GM21528 (cell line): ENCODE results near the gene FXN.
"Not testable (repeated sequence)": the region's sequence is repeated elsewhere in the genome, so short reads cannot be mapped to it uniquely, and the experiment has no call there.

Experiments
- ATAC-seq: cut with Tn5 transposase; IDR thresholded peaks from one replicate; pipeline ENCODE4 v1.9.1; 2021; ENCODE audit warnings: mild to moderate bottlenecking, moderate library complexity; ENCODE audit not compliant: unreplicated experiment, low FRiP score

FXN gene

DNA sequence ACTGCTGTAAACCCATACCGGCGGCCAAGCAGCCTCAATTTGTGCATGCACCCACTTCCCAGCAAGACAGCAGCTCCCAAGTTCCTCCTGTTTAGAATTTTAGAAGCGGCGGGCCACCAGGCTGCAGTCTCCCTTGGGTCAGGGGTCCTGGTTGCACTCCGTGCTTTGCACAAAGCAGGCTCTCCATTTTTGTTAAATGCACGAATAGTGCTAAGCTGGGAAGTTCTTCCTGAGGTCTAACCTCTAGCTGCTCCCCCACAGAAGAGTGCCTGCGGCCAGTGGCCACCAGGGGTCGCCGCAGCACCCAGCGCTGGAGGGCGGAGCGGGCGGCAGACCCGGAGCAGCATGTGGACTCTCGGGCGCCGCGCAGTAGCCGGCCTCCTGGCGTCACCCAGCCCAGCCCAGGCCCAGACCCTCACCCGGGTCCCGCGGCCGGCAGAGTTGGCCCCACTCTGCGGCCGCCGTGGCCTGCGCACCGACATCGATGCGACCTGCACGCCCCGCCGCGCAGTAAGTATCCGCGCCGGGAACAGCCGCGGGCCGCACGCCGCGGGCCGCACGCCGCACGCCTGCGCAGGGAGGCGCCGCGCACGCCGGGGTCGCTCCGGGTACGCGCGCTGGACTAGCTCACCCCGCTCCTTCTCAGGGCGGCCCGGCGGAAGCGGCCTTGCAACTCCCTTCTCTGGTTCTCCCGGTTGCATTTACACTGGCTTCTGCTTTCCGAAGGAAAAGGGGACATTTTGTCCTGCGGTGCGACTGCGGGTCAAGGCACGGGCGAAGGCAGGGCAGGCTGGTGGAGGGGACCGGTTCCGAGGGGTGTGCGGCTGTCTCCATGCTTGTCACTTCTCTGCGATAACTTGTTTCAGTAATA, at the start of gene FXN:
TSS of gene FXN (plus strand) at position 315 of the 871 bp plus-strand sequence. CDS start at position 346, 31 bp downstream.
- peak; percentile 92 for ATAC-seq

DNA sequence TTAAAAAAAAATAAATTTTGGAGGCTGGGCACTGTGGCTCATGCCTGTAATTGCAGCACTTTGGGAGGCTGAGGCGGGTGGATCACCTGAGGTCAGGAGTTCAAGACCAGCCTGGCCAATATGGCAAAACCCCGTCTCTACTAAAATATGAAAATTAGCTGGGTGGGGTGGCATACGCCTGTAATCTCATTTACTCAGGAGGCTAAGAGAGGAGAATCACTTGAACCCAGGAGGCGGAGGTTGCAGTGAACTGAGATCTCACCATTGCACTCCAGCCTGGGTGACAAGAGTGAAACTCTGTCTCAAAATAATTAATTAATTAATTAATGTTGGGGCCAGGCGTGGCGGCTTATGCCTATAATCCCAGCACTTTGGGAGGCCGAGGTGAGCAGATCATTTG, 48.6 kb upstream of the FXN start:
- ATAC-seq: not testable (repeated sequence)

DNA sequence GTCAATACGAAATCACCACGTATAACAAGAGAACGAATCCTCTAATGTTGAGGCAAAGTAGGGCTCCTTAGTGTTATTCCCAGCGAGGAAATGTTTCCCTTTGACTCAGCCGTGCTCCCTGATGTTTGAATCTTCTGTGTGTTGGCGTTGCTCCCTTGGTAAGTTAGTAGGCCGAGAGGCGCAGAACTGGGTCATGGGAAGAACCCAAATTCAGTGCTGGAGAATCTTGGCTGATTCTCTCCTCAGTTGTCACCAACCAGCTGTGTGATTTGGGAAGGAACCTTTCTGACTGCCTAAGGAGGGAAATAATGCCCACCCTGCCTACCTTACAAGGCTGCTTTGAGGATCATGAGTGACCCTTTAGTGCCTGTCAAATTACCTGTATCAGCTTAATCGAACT, 44.1 kb upstream of the FXN start:
- no peak for ATAC-seq

DNA sequence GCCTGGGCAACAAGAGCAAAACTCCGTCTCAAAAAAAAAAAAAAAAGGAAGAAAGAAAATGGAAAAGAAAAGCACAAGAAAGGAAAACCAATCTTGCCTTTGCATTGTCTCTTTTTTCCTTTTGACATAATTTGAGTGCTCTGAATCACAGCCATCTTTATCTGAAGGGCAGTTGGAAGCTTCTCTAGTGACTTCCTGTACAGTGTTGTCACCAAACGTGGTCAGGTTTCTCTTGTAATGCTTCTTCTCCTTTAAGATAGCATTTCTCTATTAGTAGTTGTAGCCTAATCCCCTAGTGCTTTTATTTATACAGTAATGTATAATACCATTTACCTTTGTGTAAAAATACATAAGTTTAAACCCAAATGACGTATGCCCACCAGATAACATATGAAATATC, 39.8 kb upstream of the FXN start:
- ATAC-seq: no peak

DNA sequence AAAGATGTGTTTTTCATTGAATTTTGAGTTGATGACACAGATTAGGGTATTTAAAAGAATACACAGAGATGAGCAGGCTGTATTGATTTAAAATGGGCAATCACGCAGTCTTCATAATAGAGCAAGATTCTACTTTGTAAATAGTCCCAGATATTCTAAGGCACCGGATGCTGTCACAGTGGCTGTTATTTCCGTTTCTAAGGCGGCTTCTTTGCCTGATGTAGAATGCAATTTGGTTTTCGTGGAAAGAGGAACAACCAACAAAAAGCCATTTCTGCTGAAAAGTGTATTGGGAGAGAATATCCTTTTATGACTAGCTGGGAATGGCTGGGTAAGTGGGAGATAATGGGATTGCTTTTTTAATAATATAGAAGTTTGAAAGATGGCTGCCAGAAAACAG, 39.1 kb upstream of the FXN start:
- no peak for ATAC-seq

DNA sequence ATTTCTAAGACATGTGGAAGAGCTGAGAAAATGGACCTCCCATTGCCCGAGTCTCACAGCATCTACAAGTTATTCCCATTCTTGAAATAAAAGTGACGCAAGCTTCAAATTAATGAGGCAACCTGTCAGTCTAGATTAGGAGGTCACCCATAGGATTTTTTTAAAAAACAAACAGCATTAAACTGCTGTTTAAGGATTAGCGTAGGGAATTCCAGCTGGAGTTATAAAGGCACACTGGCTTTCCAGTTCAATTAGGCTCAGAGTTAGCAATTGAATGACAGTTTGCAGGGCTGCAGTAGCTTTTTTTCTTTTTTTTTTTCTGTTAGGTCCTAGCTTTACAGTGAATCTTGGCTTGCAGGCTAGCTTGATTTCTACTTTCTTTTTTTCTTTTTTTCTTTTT, 37.9 kb upstream of the FXN start:
- ATAC-seq: no peak

DNA sequence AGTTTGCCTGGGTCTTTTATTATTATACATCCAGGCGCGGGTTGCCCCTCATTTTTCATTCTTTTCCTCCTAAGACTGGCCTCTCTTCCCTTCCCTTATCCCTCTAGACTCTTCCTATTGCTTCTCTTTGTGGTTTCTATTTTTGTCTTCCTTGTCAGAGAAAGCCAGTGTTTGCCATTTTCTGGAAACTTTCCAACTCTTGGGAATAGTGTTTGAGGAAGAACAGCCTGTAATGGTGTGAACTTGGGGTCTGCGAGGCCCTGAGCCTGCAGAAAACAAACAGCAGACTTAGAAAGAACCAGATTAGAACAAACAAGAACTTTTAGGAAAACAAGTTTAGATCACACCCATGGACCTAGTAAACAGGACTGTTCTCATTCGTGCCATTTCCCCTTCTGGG, 37.2 kb upstream of the FXN start:
- no peak for ATAC-seq

DNA sequence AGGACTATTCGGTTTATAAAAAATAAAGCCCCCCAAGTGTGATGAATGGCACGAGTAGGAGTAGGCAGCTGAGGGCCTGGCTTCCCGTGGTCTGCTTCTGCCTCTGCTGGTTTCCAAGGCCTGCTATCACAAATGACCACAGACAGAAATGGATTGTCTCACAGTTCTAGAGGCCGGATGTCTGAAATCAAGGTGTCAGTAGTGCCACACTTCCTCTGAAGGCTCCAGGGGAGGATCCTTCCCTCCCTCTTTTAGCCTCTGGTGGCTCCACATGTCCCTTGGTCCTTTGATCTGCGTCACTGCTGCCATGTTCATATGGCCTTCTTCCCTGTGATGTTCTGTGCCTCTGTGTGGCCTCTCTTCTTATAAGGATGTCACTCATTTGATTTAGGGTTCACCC, 36.7 kb upstream of the FXN start:
- ATAC-seq: no peak

DNA sequence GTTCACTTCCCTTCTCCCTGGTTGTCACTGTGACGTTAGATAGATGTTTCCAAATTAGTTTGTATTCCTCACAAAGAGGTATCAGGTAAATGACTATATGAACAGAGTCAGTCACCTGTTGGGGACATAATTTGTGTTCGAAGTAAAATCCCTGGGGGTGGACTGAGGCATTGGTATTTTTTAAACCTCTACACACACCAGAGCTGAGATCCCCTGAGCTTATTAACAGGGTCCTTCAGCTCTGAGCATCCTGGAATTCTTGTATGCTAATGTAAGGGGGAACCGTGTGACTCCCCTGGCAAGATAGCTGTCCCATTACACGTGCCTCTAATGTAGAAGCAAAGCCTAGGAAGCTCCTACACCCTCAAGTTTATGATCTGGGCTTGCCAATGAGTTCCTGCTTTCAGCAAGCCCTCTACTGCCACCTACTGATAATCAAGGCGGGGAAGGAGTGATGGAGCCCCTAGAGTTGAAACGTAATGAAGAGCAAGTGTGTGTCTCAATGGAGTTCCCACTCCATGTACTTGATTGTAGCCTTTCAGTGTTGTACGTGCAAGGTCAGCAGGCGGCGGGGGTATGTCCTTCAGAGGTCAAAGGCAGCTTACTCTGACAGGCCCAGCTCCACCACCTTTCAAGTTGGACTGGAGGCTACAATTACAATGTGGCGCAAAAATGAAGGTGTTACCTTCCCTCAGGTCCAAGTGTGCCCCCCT, 36.0 kb upstream of the FXN start:
- ATAC-seq: peak; percentile 84

DNA sequence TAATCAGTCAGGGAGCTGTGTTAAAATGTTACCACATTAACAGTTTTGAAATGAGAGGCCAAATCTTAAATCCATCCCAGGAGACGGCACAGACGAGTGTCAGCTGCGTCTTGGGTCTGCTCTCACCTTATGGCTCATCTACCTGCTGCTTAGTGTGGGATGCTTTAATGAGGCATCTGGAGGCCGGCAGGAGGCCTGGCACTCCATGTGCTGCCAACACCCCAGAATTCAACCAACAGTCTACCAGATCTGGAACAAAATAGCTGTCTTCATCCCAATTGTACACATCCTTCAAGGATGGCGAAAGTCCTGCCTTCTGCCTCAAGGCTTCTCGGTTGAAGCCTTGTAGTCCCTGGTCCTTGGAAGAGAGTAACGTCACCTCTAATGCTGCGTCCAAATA, 33.6 kb upstream of the FXN start:
- no peak for ATAC-seq

DNA sequence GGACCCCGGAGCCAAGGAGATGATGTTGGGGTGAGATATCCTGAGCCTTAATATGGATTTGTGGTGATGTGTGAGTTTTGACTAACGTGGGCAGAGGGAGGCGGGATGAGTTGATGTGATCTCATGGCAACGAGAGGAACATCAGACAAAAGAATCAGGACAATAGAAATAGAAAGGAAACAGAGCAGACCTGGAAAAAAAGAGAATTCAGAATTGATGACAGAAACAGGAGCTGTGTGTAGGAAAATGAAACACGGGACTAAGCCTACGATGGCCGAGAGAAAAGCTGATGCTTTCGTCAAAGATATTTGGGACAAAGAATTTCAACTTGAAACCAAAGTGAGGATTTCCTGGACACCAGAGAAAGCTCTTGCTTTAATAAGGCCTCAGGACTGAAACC, 32.5 kb upstream of the FXN start:
- ATAC-seq: no peak

DNA sequence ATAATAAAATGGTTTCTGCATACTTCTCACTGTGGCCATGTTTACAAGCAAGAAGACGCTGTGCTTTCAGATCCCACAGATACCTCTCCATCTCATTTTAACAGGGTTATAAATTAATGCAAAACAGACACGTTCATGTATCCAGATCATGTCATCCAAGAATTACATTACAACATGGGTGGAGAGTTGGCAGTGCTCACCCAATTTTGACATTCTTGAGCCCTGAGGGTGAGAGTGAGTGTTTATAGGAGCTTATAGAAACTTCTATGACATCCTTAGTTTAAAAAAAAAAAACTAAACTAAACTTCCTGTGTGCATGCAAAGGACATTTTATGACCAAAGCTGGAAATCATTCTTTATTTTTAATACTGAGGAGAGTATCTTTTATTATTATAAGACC, 30.7 kb upstream of the FXN start:
- ATAC-seq: no peak

DNA sequence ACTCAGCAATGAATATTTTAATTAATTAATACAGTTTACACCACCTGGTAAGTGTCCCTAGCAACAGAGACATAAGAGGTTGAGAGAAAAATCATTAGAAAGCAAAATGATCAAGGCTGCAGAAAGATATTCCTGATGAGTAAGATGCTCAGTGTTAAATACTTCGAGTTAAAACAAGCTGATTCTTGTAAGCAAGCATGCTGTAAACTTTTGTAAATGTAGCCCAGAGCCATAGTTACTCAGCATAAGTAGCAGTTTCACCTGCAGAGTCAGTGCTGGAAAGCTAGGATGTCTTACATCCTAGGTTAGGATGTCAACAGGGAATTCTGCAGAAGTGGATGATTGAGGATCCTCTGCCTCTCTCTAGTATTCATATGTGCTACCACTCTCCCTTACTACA, 25.8 kb upstream of the FXN start:
- no peak for ATAC-seq

DNA sequence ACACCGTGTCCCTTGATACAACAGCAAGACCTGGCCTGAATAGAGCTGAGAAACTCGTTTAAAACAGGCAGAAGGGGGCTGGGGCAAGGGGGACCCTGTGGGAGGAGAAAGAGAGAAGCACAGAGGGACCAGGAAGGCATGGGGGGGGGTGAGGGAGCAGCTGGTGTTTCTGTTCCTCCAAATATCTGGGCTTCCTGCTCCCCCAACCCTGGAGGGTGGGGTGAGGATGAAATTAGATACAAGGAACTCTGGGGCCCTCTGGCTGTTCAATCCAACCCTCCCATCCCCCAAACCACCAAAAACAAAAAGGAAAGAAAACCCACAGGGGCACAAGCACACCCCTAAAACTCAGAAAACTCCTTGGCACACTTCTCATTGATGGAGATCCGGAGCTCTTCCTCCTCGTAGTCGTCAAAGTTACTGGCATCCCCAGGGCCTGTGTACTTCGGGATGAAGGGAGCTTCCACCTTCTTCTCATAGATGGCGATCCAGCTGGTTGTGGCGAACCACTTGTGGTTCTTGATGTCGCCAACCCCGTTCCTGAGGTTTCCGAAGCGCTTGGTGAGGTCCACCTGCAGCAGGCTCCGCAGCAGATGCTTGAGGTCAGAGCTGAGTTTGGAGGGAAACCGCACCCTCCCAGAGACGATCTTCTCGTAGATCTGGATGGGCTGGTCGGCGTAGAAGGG, 22.7 kb upstream of the FXN start:
- ATAC-seq: no peak

DNA sequence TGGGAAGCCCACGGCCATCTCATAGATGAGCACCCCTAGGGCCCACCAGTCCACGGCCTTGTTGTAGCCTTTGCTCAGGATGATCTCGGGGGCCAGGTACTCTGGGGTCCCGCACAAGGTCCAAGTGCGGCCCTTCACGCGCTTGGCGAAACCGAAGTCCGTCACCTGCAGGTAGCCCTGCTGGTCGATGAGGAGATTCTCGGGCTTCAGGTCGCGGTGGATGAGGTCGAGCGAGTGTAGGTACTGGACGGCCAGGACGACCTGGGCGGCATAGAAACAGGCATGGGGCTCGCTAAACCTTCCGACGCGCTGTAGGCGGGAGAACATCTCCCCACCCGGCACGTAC, 22.2 kb upstream of the FXN start:
- ATAC-seq: no peak

DNA sequence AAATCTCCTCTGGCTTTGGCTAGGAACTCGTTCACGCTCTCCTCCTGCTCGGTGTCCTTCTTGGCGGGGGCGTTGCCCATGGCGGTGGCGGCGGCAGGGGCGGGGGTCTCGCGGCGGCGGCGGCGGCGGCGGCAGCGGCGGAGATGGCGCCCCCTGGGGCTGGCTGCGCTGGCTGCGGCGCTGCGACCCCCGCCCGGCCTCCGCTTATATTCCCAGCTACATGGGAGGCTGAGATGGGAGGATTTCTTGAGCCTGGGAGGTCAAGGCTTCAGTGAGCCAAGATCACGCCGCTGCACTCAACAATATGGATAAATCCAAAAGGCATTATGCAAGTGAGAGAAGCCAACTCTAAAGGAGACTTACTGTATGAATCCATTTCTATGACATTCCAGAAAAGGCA, 21.5 kb upstream of the FXN start, which contains the start of gene PRKACG:
TSS of gene PRKACG (minus strand) at position 101 of the 400 bp plus-strand sequence. CDS start at position 80, 21 bp downstream.
- no peak for ATAC-seq

DNA sequence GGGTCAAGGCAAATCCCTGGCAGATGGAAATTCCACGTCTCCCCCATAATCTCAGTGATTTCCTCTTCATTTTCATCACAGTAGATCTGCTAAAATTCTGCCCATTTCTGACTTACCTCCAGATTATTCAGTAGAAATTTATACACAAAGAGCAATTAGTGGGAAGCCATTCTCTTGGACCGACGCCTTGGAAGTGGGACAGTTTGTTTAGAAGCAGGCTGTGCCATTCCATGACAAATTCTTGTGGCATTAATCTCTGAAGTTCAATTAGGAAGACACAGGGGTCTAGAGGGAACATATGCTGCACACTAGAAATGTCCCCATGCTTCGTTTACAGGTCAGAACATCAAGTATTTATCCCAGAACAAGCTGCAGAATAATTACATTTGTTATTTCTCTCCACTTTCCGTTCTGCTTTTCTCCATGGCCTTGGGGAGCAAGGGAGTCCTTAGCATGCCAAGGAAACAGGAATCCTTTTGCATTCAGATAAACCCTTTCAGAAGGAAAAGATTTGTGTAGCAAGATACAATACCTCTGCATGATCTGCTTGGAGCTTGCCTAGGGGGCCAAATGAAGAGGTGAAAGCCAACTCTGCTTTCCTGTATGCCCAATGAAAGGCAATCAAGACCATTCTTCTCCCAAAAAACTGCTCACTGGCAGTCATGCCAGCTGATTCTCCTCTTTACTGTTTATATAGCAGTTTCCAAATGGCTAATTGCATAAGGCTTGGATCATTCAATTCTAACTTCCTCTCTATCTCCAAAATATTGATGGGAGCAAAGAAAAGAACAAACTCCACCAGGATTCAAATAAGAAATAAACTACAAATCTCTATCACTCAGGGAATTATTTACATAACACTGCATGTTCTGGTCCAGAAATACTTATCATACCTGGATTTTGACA, 19.1 kb upstream of the FXN start:
- ATAC-seq: no peak

DNA sequence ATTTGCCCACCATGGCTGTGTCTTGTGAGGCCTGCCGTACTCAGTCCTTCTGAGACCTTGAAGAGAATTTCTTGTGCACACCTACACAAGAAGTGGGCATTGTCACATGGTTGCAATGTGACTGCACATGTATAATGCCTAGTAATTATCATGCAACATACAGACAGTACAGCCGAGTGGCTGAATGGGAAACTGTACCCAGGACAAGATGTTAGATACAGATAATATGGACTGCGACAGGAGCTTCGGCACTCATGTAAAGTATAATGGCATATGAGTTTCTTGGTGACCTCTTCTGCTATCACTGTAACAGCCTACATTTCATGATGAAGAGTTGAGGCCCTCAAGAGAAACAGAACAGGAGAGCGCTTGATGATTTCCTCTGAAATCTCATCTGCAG, 16.8 kb upstream of the FXN start:
- ATAC-seq: no peak

DNA sequence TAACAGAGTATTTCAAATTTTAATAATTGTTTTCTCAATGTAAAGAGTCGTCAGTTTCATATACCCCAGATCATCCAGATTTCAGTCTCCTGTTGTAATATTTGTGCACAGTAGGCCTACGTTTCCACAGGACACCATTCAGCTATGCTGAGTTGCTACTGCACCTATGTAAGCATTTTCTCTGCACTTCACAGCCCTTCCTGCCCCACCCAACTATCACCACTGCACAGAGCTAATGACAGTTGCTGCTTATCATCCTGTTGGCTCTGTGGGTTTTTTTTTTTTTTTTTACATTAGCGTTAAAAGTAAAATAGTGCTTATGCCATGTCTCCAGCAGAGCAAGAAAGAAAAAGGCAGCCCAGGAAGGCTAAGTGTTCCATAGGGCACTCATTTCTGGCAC, 15.7 kb upstream of the FXN start:
- no peak for ATAC-seq
